B cell (primary cell): Measurements from ENCODE around the gene STAP2. TPM values are rescaled to one million over a fixed set of nuclear protein-coding genes. Genes with fewer than 3 reads are reported as not detected.

Experiments
- ATAC-seq: fragments of 200-7000 bp; cut with Tn5 transposase; one replicate; pipeline ENCODE4 v1.10.0; 2021; ENCODE audit warnings: low read depth, mild to moderate bottlenecking, moderate number of reproducible peaks, moderate library complexity
- CTCF ChIA-PET: fragments of 350-600 bp; sonication (Branson Sonifier 250); formaldehyde crosslinking; loops from one replicate; lab custom pipeline; 2021; ENCODE audit warnings: antibody characterized with exemption, inconsistent platforms; lab: Charles Lee
- POLR2A ChIA-PET: fragments of 350-600 bp; sonication (Branson Sonifier 250); formaldehyde crosslinking; loops from one replicate; lab custom pipeline; 2021; ENCODE audit warnings: antibody characterized with exemption; lab: Charles Lee
- DNase-seq: peaks from one replicate; pipeline ENCODE4 v3.0.0; 2013
- H2AFZ ChIP-seq: 2 replicates; pipeline ENCODE4 v1.6.1; 2012; ENCODE audit warnings: mild to moderate bottlenecking, low read depth, low read length; ENCODE audit not compliant: insufficient read depth, poor library complexity, severe bottlenecking
- H3K27ac ChIP-seq, 2 donors: 1 replicate in 1 of 2; 2 replicates in 1 of 2; pipeline ENCODE4 v1.5.1; 2012 to 2013; ENCODE audit warnings: low read length in 2 of 2, mild to moderate bottlenecking in 2 of 2, moderate library complexity in 1 of 2
- H3K27me3 ChIP-seq, 4 experiments: fragments of 200-600 bp in 1 of 4; sonication (generic) in 1 of 4; replicated peaks in 1 of 4; 1 replicate in 2 of 4; 2 replicates in 2 of 4; pipeline versions ENCODE4 v1.6.1 to v1.7.0; 2013 to 2016; ENCODE audit warnings: low read length in 3 of 4, mild to moderate bottlenecking in 2 of 4, mixed read lengths in 1 of 4, moderate library complexity in 1 of 4; ENCODE audit not compliant: insufficient read depth in 4 of 4, control insufficient read depth in 3 of 4; ENCODE audit errors: control extremely low read depth in 1 of 4
- H3K36me3 ChIP-seq, 2 experiments: replicated peaks in 1 of 2; 1 replicate in 1 of 2; 2 replicates in 1 of 2; pipeline versions ENCODE4 v1.6.1 to v1.7.1; 2013; ENCODE audit warnings: low read length in 1 of 2; ENCODE audit not compliant: insufficient read depth in 2 of 2, control insufficient read depth in 1 of 2; ENCODE audit errors: control extremely low read depth in 1 of 2, extremely low read depth in 1 of 2
- H3K4me1 ChIP-seq, 2 donors: fragments of 200-600 bp in 1 of 2; sonication (generic) in 1 of 2; 1 replicate in 1 of 2; 2 replicates in 1 of 2; pipeline versions ENCODE4 v1.5.1 to v1.6.1; 2013 to 2017; ENCODE audit warnings: low read length in 2 of 2; ENCODE audit not compliant: control insufficient read depth in 2 of 2, insufficient read depth in 2 of 2
- H3K4me2 ChIP-seq: replicated peaks from 2 replicates; pipeline ENCODE3; 2012; ENCODE audit warnings: mild to moderate bottlenecking, low read depth, low read length; ENCODE audit not compliant: poor library complexity, severe bottlenecking
- H3K4me3 ChIP-seq, 5 experiments: fragments of 200-600 bp in 1 of 5; sonication (generic) in 1 of 5; 1 replicate in 3 of 5; 2 replicates in 2 of 5; pipeline versions ENCODE4 v1.5.1 to v1.7.0; 2011 to 2016; ENCODE audit warnings: low read length in 4 of 5, mild to moderate bottlenecking in 4 of 5, low read depth in 2 of 5, control low read depth in 1 of 5, moderate library complexity in 1 of 5; ENCODE audit not compliant: insufficient read depth in 1 of 5; ENCODE audit errors: control extremely low read depth in 1 of 5, extremely low read depth in 1 of 5
- H3K79me2 ChIP-seq: fragments of 200-600 bp; sonication (generic); one replicate; pipeline ENCODE4 v1.6.0; 2016; ENCODE audit warnings: low read length; ENCODE audit not compliant: control insufficient read depth, insufficient read depth
- H3K9ac ChIP-seq: fragments of 200-600 bp; sonication (generic); 2 replicates; pipeline ENCODE4 v1.6.1; 2017; ENCODE audit warnings: mild to moderate bottlenecking, low read length, moderate library complexity
- H3K9me3 ChIP-seq, 3 donors: one replicate each; pipeline versions ENCODE4 v1.6.1 to v1.7.1; 2013; ENCODE audit warnings: low read length in 2 of 3; ENCODE audit not compliant: control insufficient read depth in 2 of 3, insufficient read depth in 1 of 3; ENCODE audit errors: control extremely low read depth in 1 of 3
- H4K20me1 ChIP-seq: 2 replicates; pipeline ENCODE4 v1.6.0; 2012; ENCODE audit warnings: mild to moderate bottlenecking, low read length; ENCODE audit not compliant: insufficient read depth, control insufficient read depth, poor library complexity, severe bottlenecking
- H3K27ac Mint-ChIP-seq: one replicate; pipeline ENCODE4 v1.8.0; 2021; ENCODE audit warnings: mixed read lengths
- H3K27me3 Mint-ChIP-seq: one replicate; pipeline ENCODE4 v1.8.0; 2021; ENCODE audit warnings: mixed read lengths
- H3K4me1 Mint-ChIP-seq: one replicate; pipeline ENCODE4 v1.8.0; 2021; ENCODE audit warnings: mixed read lengths
- H3K4me3 Mint-ChIP-seq: one replicate; pipeline ENCODE4 v1.8.0; 2021; ENCODE audit warnings: mixed read lengths
- H3K9me3 Mint-ChIP-seq: one replicate; pipeline ENCODE4 v1.8.0; 2022; ENCODE audit warnings: mixed read lengths; ENCODE audit not compliant: insufficient read depth
- EZH2 ChIP-seq: IDR thresholded peaks from 2 replicates; pipeline ENCODE4 v1.6.1; 2012; ENCODE audit warnings: borderline replicate concordance, low read depth, mild to moderate bottlenecking, moderate library complexity, low read length; ENCODE audit not compliant: insufficient read depth, poor library complexity, severe bottlenecking
- WGBS: methylation state at CpG from one replicate; pipeline ENCODE4 v1.1.5; 2013; ENCODE audit warnings: missing lambda C conversion rate; ENCODE audit not compliant: insufficient coverage; 5-methylcytosine and 5-hydroxymethylcytosine counted together
- intact Hi-C: fragments of 100-400 bp; cut with micrococcal nuclease; formaldehyde crosslinking; loops from one replicate; pipeline ENCODE4 v1.10.0; 2022
- polyA plus RNA-seq: library from polyadenylated mRNA; depleted of rRNA; stranded (reverse); fragments of >200 nt; gene quantifications from 2 replicates; pipeline ENCODE4 v1.2.3, GENCODE V29; 2012
- total RNA-seq, 2 donors: library from RNA; stranded (reverse); fragments of 120-200 nt in 1 of 2; gene quantifications; 1 replicate in 1 of 2; 2 replicates in 1 of 2; pipeline versions ENCODE4 v1.2.3 to v1.2.4, GENCODE V29; 2013 to 2022
- TF ChIP-seq, protein P1 (sequence below): fragments of 200-600 bp; IDR thresholded peaks from one replicate; pipeline ENCODE4 v1.8.0; 2022; ENCODE audit warnings: antibody characterized with exemption, mild to moderate bottlenecking

Gene STAP2
- total and polyA plus RNA-seq, 2 donors (not counting 1 experiment from before 2014, with no cell fraction given), result 0.27 to 0.72 TPM

DNA sequence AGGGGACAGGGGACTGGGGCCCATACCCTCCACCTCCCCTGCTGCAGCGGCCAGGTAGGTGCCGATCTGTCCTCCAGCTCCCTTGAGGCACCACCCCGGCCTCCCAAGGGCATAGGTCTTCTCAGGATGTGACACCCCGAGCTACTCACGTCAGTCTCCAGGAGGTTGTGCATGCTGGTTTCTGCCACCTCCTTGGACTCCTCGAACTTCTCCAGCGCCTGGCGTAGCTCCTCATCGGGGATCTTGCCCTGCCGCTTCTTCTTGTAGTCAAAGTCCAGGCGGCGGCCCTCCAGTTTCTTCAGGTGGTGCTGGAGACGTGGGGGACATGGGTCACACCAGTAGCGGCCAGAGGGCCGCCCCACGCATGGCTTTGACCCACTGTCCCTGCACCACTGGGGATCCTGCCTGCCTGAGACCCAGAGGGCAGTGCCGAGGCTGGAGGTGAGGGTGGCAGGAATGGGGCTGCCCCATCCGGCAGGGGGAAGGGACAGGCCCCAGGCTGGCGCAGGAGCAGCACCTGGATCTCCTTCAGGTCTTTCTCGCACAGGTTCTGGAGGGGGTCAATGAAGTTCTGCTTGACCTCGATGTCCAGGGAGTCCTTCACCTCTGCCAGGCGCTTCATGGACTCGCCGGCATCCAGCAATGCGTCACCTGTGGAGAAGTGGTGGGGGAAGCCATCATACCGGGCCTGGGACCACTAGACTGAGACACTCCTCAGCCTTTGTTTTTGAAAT is 25.1 kb upstream of the STAP2 start:
- DNase-seq, result no peak
- no peaks in the 10 kb centered on the region for H3K9me3 ChIP-seq
- H2AFZ ChIP-seq, result no peak overlapping the region
- no peaks in the 10 kb centered on the region for H3K27me3 ChIP-seq
- ChIA-PET CTCF (interaction anchor here (0.8 to 1.9 kb wide), 7 partner anchors 11 to 108 kb away, joined by 3 to 5 read pairs (median 4); partner anchors contain the start of gene SH3GL1), POLR2A (interaction anchor here (0.5 to 1.4 kb wide), 4 partner anchors 11 to 124 kb away, joined by 3 read pairs; partner anchors contain the start of gene SH3GL1)
- no peak for TF ChIP-seq EZH2
- TF ChIP-seq, protein P1, sequence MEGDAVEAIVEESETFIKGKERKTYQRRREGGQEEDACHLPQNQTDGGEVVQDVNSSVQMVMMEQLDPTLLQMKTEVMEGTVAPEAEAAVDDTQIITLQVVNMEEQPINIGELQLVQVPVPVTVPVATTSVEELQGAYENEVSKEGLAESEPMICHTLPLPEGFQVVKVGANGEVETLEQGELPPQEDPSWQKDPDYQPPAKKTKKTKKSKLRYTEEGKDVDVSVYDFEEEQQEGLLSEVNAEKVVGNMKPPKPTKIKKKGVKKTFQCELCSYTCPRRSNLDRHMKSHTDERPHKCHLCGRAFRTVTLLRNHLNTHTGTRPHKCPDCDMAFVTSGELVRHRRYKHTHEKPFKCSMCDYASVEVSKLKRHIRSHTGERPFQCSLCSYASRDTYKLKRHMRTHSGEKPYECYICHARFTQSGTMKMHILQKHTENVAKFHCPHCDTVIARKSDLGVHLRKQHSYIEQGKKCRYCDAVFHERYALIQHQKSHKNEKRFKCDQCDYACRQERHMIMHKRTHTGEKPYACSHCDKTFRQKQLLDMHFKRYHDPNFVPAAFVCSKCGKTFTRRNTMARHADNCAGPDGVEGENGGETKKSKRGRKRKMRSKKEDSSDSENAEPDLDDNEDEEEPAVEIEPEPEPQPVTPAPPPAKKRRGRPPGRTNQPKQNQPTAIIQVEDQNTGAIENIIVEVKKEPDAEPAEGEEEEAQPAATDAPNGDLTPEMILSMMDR, result no peak
- Mint-ChIP-seq H3K27ac (no peak overlapping the region), H3K4me3 (no peak overlapping the region), H3K4me1 (peaks cover 13% of the 10 kb centered on the region), H3K9me3 (no peaks in the 10 kb centered on the region), H3K27me3 (no peaks in the 10 kb centered on the region)
- no peak overlapping the region for H3K9ac ChIP-seq
- ATAC-seq, result no peak
- no peak overlapping the region for H3K4me3 ChIP-seq
- H3K79me2 ChIP-seq, result no peaks in the 10 kb centered on the region
- peaks cover 0 to 59% of the 10 kb centered on the region in 2 experiments for H3K36me3 ChIP-seq
- intact Hi-C loops, result loop anchor here (2.0 kb wide), 1 partner anchor 15 kb away; no protein-coding TSS in a partner anchor
- H3K27ac ChIP-seq, result no peak overlapping the region
- WGBS, result 96% methylated on average over 26 of the region's 26 CpGs
- H4K20me1 ChIP-seq, result no peaks in the 10 kb centered on the region
- peaks cover 8 to 15% of the 10 kb centered on the region in 2 donors for H3K4me1 ChIP-seq
- no peak overlapping the region for H3K4me2 ChIP-seq
